Stimulated activated CD8-positive, alpha-beta memory T cell treated with anti-CD3 and anti-CD28 coated beads, Interleukin-7, amount 100 ng/mL, for 4 hours (primary cell): ENCODE data around the gene NCAM1.

Source experiments
- DNase-seq, 2 donors: peaks; one replicate each; pipeline ENCODE4 v3.0.0-alpha.2; 2020; ENCODE audit warnings: low read depth in 2 of 2

Gene NCAM1

DNA sequence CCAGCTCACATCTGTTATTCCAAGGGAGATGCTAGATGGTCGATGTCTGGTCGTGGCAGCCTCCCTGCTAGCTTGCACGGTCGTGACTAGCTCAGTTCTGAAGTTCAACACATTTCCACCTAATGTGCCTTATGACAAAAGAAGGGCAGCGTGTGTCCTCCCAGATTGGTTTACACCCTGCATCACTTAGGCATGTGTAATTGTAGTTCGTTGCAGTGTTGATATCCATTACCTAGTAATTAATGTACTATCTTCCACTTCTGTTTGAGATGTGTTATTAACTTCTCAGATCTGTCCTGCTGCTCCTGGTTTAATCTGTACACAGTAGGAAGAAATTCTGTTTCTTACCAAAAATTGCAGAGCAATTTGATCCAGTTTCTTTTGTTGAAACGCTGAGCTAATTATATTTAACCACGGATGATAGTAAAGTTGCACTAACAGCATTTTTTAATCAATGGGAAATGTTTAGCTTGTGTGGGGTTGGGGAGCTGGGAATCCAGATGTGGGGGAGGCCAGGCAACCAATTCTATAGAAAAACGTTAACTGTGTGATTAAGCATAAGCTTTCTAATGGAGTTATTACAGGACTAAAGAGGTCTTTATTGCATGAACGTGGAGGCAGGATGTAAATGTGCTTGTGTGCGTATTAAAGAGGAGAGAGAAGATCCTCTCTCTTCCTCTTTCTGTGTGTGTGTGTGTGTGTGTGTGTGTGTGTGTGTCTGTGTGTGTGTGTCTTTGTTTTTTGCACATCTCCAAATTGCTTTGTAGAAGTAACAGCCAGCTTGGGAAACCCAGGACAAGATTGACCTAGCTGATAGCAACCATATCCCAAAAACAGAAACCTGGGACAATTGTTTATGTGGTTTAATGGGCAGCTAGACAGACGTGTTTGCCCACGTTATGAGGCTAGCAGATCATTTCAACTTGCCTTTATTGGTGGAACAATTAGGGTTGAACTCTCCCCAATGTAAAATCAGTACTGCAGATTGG is 207.4 kb downstream of the NCAM1 start:
- no peak for DNase-seq

DNA sequence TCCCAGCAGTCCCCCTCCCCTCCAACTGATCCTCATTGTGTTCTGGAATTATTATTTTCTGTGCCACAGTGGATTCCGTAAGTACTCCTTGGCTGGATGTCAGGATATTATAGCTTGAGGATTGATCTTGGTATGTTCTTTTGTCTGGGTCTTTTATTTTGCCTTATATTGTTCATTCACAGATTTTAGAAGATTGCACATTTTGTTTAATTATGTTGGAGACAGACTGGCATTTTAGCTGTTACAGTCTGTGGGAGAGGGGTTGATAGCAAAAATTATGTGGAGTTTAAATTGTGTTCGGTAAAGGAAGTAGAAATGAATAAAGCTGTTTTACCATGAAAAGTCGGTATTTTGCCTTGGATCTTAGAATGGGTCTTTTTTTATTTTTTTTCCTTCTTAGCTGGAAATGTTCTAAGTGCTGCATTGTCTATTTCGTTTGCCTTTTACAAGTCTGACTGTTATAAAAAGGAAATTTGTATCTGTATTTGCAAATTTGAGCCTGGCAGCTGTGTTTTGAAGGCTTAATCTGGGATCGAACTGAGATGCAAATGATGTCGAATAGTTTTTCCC is 211.2 kb downstream of the NCAM1 start:
- no peak for DNase-seq

DNA sequence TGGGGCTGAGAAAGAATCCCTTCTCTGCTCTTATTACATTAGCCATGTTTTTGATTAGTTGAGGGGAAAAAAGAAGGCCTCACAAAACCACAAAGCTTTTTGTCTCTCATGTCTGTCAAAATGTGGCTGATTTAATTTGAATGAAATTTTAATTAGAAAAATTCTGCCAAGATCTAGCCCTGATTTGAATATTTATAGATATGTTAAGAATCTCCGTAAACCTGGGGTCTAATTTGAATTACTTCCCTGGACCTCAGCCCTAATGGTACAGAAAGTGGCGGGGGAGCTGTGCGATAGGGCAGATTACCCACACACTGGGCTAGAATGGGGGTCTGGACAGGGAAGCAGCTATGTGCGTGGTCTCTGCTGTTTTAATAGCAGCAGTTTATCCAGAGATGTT is 211.9 kb downstream of the NCAM1 start:
- DNase-seq, result no peak

DNA sequence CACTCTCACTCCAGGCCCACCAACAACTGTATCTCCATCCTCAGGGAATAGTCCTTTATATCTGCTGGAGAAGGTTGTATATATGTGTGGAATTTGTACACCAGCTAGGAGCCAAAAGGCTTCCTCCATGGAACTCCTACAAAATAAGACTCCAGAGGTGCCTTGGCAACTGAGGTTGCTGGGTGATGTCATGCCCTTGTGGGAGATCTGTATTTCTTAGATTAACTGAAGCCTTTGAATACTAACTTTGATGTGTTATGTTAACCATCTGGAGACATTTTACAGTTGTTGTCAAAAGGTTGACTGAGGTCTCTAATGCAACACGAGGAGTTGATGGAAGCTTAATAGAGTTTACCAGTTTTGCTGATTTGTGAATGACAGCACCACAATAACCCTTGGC is 213.7 kb downstream of the NCAM1 start:
- no peak for DNase-seq

DNA sequence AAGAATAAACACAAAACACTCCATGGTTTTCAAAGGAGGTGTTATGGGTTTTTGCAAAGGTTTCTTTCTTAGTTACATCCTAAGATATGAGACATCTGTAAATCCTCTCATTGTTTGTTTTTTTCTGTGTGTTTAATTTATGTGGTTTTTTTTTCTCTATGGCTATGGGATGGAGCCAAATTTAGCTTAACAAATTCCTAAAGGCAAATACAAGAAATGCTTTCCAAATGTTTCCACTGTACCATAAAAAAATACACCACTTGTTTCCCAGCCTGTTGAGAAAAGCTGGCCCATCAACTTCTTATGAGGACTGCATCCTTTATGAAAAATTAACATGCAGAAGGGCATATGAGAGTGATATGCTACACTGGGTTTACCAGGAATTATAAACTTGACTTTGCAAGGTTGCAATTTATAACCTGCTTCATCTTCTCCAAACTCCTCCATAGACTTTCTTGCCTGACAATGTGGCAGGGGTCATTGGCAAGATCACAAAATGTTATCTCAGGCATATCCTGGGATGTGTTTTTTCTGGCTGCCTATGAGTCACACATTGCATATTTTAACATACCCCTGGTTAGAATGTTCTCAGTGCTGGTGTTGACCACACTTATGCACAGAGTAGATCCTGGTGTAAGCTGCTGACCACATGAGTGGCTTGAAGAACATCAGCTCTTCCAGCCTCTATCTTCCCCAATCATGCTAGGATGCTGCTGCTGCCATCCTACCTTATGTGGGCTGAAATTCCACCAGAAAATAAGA is 215.6 kb downstream of the NCAM1 start:
- no peak for DNase-seq

DNA sequence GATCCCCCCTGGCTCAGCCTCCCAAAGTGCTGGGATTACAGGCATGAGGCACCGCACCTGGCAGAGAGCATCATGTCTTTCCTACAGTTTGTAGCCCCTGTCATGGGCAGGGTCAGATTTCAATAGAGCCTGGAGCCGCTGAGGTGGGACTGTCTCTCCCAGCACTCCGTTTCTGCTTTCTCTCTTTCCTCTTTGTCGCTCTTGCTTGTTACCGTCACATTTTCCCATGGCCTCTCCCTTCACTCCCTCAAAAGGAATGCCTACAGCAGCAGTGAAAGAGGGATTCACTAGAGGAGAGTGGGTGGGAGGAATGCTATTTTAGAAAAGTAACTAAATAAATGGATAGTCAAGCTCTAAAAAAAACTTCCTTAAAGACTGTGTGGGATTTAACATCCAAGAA is 216.5 kb downstream of the NCAM1 start:
- no peak for DNase-seq

DNA sequence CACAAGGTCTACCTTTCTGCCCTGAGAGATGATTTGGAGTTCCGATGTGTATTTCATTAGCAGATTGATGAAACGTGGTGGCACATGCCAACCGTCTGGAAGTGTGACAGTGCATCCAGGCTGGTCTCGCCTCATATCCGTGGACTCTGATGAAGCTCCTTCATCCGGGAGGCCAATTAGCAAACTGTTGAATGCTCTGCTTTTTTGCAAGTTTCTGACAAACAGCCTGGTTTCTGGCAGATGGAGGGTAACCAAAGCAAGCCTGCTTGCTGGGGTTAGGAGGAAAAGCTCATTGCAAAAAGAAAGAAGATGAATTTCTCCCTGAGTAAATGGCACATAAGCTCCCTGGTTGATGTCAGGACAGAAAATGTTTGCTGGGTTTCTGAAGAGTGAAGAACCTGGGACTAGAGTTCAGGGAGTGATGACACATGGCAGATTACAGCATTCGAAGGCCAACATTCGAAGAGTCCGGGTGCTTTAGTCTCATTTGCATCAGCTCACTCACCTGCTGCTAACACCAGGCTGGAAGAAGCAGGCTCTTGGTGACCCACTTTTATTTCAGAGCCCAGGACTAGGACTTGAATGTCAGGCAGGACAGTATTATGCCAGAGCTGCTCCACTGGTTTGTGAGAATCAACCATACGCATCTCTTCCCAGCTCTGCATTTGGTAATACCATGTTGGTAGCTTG is 217.3 kb downstream of the NCAM1 start:
- no peak for DNase-seq

DNA sequence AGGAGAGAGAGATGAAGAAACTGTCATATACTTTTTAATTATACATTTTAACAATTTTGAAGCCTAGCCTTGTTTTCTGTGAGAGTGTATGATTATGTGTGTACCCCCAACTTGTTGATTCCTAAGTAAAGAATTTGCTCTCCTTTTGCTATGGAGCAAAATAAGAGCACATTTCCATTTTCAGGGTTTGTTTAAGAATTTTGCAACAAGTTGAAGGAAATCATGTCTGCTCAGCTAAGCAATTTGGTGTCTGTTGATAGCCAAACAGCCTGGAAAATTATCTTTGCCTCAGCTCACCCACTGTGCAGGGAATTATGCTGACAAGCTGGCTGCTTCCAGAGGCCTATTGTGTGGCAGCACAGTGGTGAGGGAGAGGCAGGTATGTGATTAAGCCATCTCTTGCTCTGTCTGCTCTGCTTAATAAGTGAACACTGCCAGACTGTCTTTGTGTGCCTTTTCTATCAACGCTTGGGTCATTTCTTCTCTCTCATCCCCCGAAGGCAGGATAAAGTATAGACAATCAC is 218.0 kb downstream of the NCAM1 start:
- no peak for DNase-seq

DNA sequence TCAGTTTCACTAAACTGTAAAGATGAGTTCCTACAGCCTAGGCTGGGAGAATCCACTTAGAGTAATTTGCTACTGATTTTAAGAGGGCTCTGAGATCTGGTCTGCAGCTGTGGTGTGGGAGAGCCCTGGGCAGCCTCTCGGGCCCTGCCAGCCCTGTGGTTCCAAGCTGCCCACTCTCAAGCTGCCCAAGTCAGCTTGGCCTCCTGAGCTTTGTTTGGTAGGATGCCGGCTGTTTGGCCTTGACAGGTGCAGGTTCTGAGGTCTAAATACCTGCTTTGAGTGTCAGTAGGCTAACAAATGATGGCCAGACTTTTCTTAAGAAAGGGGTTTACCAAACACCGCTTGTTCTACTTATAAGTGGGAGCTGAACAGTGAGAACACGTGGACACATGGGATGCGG is 219.9 kb downstream of the NCAM1 start:
- no peak for DNase-seq

DNA sequence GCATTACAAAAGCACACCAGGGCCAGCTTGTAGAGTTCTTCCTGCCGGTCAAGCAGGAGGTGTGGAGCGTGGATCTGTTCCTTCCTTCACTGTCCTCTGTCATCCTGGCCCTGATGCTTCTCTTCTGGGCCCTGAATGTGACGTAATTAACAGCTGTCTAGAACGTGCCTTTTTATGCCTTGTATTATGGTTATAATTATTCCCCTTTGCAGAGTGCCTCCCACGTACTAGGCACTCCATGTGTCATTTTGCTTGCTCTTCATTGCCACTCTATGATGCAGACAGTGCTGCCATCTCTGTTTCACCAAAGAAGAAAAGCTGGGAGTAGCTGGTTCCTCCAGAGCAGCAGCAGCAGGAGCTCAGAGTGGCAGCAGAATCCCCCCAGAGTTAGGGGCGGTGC is 221.1 kb downstream of the NCAM1 start:
- DNase-seq, result no peak

DNA sequence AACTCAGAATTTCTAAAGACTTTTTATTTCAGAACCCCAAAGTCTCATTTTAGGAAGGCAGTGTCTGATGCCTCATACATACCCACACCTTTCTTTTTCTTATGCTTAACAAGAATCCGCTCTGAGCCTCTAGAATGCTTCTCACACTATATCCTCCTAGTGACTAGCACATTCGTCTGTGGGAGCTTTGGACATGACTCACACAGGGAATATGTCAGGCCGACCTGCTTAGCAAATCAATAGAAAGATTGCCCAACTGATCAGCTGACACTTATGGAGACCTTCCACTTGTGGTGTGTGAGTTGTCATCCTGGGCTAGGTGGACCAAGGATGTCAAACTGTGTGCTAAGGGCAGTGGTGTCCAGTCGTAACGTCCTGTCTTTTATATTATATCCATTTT is 223.3 kb downstream of the NCAM1 start:
- no peak for DNase-seq

DNA sequence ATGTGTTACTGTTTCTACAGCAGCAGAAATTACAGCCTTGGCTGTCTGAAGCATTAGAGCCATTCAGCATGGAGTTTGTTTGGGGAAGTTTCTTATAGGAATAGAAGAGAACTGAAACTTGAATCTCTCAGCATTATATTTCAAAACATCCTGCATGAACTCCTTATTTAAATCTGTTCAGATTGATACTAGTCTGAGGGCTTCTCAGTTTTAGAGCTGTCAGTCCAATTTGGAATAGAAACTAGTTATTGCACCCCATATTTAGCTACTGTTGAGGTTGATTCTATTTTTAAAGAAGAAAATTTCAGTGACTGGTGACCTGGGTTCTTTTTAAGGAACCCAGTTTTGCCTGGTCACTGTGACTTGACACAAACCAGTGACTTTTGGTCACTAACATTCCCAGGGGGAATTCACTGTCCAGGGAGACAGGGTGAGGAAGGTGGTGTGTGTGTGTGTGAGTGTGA is 227.2 kb downstream of the NCAM1 start:
- no peak for DNase-seq

DNA sequence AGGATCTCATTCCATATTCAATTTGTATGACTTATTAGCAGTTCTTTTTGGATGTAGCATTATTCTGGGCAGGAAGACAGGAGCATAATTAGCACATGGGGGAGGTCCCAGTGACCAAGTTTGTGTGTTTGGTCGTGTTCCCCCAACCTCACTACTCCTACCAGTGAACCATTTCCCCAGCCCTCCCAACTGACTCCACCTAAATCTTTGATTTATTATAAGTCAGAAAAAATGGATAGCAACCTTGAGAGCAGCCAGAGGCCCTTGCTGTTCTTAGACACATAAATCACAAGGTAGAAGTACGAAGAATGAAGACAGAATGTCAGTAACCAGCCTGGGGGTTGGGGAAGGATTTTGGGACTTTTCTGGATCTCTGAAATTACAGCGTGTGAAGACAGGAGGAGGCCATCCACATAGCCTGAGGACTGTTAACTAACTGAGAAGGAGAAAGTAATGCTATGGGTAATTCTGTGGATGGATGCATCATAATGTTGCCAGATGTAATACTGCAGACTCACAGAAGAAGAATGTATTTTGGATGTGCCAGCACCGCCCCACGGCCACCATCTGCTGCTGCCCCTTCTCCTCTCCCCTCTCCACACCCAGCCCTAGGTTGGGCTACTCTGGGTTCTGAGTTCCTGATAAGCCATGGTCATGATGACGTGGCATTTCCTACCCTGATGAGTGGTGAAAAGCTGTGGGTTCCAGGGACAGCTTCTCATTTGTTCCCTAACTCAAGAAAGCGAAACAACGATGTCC is 228.9 kb downstream of the NCAM1 start:
- DNase-seq, result no peak

DNA sequence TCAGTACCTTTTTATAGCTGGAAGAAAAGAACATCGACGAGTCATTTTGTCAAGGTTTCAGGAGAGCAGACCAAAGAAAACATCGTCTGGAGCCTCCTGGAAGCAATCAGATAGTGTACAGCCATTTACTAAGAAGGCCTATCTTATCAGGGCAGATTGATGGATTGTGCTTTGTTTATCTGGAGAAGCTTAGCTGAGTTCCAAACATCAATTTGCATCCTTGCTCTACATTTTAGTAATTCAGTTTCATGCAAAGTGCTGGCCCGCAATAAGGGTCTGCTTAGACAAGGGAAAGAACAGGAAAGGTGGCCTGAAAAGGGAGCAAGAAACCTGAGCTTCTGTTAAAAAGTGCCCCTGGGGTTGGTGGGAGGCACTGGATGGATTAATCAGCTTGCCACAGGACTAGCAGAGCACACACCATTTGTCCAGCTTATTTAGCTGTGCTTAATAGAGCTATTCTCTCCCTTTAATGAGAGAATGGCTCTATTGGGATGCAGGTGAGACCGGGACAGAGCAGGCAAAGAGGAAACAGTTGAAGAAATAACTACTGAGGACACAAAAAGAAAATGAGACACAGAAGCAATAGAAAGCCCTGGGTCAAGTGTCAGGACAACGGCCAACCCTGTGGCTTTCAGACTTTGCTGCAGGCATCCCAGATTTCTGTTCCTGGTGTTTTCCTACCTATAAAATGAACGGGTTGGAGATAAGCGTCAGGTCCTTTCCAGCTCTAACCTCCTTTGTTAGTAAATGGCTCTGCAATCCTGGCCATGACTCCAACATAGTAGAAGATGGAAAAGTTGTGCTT is 231.1 kb downstream of the NCAM1 start:
- no peak for DNase-seq

DNA sequence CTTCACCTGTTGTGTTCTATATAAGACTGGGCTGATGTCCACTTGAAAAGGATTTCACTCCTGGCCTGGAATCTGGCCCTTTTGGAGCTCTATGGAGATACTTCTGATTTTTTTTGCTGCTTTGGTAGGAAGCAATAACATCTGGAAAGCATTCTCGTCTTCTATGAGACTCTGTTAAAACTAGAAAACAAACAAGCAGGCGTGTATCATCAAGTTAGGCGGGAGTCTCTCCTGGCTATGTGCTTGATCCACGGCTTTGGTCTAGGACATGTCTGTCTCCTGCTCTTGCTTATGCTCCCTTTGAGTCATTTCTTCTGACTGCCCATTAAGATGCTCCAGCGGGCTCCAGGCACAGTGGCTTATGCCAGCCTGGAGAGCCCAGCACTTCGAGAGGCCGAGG is 231.8 kb downstream of the NCAM1 start:
- no peak for DNase-seq

DNA sequence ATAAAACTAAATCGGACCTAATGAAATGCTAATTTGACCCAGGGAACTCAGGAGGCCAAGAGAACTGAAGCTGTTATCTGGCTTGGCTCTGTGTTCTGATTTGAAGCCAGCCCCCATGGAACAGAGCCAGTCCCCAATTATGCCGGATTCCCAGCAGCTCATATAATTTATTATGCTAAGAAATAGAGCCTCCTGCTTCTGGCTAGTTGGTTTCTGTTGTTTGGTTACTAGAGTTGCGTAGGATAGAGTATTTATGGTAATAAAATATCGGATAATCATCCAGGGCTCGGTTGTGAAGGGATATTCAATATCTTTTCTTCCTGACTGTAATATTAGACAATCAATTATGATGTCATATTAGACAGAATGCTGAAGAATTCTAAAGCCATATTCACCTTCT is 232.7 kb downstream of the NCAM1 start:
- DNase-seq, result no peak

DNA sequence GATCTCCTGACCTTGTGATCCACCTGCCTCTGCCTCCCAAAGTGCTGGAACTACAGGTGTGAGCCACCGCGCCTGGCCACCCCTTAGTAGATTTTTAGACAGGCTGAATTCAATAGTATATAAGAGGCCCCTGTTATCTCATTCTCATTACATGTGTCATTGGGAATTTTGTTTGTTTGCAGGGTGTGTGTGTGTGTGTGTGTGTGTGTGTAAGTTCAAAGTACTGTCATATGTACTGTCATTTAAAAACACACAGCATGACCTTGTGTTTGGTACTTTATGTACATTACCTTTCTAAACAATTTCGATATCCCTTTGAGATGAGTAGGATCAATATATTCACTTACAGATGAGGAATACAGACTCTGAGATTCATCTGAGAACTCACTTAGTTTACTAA is 234.5 kb downstream of the NCAM1 start:
- no peak for DNase-seq

DNA sequence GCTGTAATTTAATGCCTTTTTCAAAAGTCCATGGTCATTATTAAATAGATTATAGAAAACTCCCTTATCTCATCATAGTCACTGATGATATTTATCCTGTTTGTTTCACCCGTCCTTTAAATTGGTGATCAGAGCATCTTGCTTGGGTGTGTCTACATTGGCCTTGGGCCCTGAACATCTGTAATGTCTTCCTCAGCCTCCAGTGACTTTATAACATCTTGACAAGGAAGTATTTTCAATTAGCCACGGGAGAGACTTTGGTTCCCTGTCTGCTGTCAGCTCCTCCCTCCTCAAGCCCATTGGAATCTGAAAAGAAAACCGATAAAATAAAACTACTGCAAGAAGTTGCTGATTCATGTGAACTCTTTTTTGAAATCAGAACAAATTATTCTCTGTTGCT is 236.2 kb downstream of the NCAM1 start:
- no peak for DNase-seq

DNA sequence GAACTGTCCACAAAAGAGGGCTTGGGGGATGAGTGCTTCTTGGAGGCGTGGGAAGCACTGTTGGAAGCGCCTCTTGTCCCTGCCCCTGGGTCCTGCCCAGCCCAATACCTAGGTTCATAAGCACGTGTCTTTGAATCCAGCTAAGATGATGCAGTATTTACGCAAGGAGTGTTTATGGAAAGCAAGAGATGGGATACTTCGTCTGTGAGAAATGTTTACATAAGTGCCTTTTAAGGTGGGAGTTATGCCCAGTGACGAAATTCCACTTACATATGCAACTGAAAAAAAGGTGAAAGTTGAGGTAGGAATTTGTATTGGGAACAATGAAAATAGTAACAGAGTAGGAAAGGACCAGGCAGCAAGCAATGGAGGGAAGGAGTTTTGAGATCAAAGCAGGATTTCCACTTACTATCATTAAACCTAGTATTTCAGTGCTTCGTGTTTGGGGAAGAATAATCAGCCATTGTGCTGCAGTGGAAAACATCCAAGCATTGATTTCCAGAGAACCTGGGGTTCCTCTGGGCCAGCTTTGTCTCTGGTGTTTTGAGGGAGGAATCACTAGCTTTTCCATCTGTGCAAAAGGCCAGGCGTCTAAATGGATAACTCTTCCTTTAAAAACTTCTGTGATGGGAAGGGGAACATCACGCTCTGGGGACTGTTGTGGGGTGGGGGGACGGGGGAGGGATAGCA is 237.9 kb downstream of the NCAM1 start:
- no peak for DNase-seq

DNA sequence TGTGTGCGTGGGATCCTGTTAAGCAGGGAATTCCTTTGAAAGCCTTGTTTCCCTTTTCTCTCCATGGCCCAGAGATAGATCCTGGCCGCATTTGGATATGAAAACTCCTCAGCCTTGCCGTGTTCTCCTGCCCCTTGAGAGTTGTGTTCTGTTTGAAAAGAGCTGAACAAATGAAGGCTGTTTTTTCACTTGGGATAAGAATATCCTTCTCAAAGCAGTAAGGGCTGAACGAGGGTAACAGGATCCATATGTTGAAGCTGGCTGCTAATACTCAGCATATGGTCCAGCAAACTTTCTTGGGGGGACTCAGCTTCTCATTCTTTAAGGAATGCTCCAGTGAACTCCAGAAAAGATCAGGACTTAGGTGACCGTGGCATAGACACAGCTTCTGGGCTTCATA is 238.6 kb downstream of the NCAM1 start:
- DNase-seq, result no peak
